Measurements from ENCODE around the gene PPOX. TPM values are rescaled to one million over a fixed set of nuclear protein-coding genes. Genes with fewer than 3 reads are reported as not detected.

The PPOX gene
- total and polyA plus RNA-seq, 9 donors = 20.1 to 37.9 (median 24.2) TPM

GRCh38 chr1:161215076-161215475 lies 48.9 kb downstream of the PPOX start, which contains the start of gene FCER1G:
Gene FCER1G (plus strand): TSS chr1:161215295. CDS start chr1:161215322, 27 bp downstream.
- no peak within 1 kb of the TSS for H3K27ac ChIP-seq
- WGBS, 3 donors = 81 to 84% (median 83%) methylated on average over 10 of the region's 10 CpGs
- no peak within 1 kb of the TSS for H3K4me3 ChIP-seq
- TF ChIP-seq POLR2A (IDR thresholded peaks at IDR 0.05) = no peak
- TF ChIP-seq CTCF (IDR thresholded peaks at IDR 0.05) = no peak
- TF ChIP-seq EP300 (IDR thresholded peaks at IDR 0.05) = no peak
- intact Hi-C loops (cut with DNase I) = no loop called here
- H3K4me1 ChIP-seq (ENCODE audit: insufficient read depth) = no peaks in the 10 kb centered on the region
- H3K9me3 ChIP-seq = no peaks in the 10 kb centered on the region
- no peak for DNase-seq
- H3K27me3 ChIP-seq = no peaks in the 10 kb centered on the region
- H3K36me3 ChIP-seq = no peaks in the 10 kb centered on the region

GRCh38 chr1:161216945-161217712 lies 50.9 kb downstream of the PPOX start:
- Histone ChIP-seq H3K4me3 (no peak overlapping the region), H3K9me3 (no peaks in the 10 kb centered on the region), H3K36me3 (no peaks in the 10 kb centered on the region), H3K27me3 (no peaks in the 10 kb centered on the region), H3K4me1 (ENCODE audit: insufficient read depth) (no peaks in the 10 kb centered on the region), H3K27ac (no peak overlapping the region)
- no peak for TF ChIP-seq POLR2A (IDR thresholded peaks at IDR 0.05)
- no peak for TF ChIP-seq CTCF (IDR thresholded peaks at IDR 0.05)
- no peak for TF ChIP-seq EP300 (IDR thresholded peaks at IDR 0.05)
- 24 to 53% (median 43%) methylated on average over 7 of the region's 7 CpGs for WGBS, 3 donors
- intact Hi-C loops (cut with DNase I) = no loop called here
- no peak for DNase-seq

- H3K4me3 ChIP-seq = no peak overlapping the region
- 68 to 83% (median 81%) methylated on average over 6 of the region's 6 CpGs for WGBS, 3 donors
- DNase-seq = no peak
- H3K27ac ChIP-seq = no peak overlapping the region
- TF ChIP-seq POLR2A (IDR thresholded peaks at IDR 0.05) (no peak), CTCF (IDR thresholded peaks at IDR 0.05) (no peak), EP300 (IDR thresholded peaks at IDR 0.05) (no peak)
- intact Hi-C loops (cut with DNase I) = no loop called here
- no peaks in the 10 kb centered on the region for H3K36me3 ChIP-seq
- H3K4me1 ChIP-seq (ENCODE audit: insufficient read depth) = no peaks in the 10 kb centered on the region
- no peaks in the 10 kb centered on the region for H3K27me3 ChIP-seq
- no peaks in the 10 kb centered on the region for H3K9me3 ChIP-seq
These were observed 51.6 kb downstream of the PPOX start for GRCh38 chr1:161217831-161218230.

- Histone ChIP-seq H3K9me3 (no peaks in the 10 kb centered on the region), H3K4me3 (no peak overlapping the region), H3K36me3 (no peaks in the 10 kb centered on the region), H3K4me1 (ENCODE audit: insufficient read depth) (no peaks in the 10 kb centered on the region), H3K27ac (no peak overlapping the region), H3K27me3 (no peaks in the 10 kb centered on the region)
- intact Hi-C loops (cut with DNase I) = no loop called here
- 73 to 74% (median 74%) methylated on average over 8 of the region's 8 CpGs for WGBS, 3 donors
- no peak for TF ChIP-seq EP300 (IDR thresholded peaks at IDR 0.05)
- TF ChIP-seq POLR2A (IDR thresholded peaks at IDR 0.05) = no peak
- no peak for TF ChIP-seq CTCF (IDR thresholded peaks at IDR 0.05)
- no peak for DNase-seq
These were observed 52.3 kb downstream of the PPOX start for GRCh38 chr1:161218301-161219077.

Data from ovary (tissue), 9 donors.